VCaP (cell line): ENCODE results near the gene NRXN3.

ENCODE experiments used
- H3K27ac ChIP-seq: fragments of 450-650 bp; 2 replicates; pipeline ENCODE4 v1.5.1; 2017
- TF ChIP-seq, protein P1 (sequence below): fragments of 450-650 bp; conservative IDR thresholded peaks from 2 replicates; pipeline ENCODE4 v1.5.1; 2017; ENCODE audit warnings: mild to moderate bottlenecking, moderate library complexity

NRXN3 gene

DNA sequence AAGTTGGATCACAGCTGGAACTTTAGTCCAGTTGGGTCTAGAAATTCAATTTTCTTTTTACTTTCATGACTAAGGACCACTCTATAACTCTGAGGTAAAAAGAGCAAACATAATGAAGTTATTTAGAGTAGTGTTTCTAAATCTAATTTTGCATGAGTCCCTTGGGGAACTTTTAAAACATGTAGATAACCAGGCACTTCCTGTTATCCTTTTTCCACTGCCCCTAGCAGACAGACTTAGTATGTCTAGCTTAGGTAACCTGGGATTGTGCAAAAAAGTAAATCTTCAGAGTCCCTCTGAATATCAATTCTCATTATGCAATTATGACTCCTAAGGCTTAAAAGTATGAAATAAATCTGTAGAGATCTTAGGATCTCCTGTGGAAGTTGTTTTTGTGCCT lies 1669.9 kb downstream of the NRXN3 start:
- TF ChIP-seq, protein P1, sequence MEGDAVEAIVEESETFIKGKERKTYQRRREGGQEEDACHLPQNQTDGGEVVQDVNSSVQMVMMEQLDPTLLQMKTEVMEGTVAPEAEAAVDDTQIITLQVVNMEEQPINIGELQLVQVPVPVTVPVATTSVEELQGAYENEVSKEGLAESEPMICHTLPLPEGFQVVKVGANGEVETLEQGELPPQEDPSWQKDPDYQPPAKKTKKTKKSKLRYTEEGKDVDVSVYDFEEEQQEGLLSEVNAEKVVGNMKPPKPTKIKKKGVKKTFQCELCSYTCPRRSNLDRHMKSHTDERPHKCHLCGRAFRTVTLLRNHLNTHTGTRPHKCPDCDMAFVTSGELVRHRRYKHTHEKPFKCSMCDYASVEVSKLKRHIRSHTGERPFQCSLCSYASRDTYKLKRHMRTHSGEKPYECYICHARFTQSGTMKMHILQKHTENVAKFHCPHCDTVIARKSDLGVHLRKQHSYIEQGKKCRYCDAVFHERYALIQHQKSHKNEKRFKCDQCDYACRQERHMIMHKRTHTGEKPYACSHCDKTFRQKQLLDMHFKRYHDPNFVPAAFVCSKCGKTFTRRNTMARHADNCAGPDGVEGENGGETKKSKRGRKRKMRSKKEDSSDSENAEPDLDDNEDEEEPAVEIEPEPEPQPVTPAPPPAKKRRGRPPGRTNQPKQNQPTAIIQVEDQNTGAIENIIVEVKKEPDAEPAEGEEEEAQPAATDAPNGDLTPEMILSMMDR: no peak
- no peak overlapping the region for H3K27ac ChIP-seq

- TF ChIP-seq, protein P1: no peak
- no peak overlapping the region for H3K27ac ChIP-seq
Measured at GRCh38 chr14:79840831-79841230, 1670.7 kb downstream of the NRXN3 start.

DNA sequence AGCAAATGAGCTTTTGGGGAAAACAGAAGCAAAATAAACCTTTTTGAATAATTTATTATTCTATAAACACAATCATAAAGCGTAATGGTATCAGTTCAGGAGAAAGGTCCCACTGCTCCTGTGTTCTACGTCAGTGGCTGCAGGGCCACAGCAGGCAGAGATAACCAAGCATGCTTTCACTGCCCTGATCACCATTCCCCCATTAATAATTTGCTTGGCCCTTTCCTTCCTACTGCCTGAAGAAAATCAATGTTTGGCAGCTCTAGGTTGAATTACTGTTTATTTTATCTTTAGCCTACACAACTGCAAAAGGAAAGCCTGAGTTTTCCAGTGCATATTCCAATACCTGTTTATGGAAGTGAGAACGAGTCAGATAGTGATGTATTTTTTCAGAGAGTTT lies 1671.3 kb downstream of the NRXN3 start:
- TF ChIP-seq, protein P1: no peak
- H3K27ac ChIP-seq: no peak overlapping the region

DNA sequence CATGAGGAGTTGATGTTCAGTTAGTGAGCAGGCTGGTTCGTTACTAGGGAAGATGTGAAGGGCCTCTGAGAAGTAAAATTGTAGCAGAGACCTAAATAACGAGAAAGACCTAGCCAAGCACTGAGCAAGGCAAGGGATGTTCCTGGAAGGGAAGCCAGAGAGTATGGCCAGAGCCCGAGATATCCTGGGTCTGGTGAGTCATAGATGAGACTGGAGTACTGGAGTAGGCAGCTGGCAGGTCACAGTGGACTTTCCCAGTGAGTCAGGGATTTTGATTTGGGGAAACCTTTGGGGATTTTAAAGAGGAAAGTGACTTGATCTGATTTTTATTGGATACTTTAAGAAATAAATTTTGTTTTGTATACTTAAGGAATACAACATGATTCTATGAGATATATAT lies 1672.1 kb downstream of the NRXN3 start:
- TF ChIP-seq, protein P1: no peak
- H3K27ac ChIP-seq: no peak overlapping the region

DNA sequence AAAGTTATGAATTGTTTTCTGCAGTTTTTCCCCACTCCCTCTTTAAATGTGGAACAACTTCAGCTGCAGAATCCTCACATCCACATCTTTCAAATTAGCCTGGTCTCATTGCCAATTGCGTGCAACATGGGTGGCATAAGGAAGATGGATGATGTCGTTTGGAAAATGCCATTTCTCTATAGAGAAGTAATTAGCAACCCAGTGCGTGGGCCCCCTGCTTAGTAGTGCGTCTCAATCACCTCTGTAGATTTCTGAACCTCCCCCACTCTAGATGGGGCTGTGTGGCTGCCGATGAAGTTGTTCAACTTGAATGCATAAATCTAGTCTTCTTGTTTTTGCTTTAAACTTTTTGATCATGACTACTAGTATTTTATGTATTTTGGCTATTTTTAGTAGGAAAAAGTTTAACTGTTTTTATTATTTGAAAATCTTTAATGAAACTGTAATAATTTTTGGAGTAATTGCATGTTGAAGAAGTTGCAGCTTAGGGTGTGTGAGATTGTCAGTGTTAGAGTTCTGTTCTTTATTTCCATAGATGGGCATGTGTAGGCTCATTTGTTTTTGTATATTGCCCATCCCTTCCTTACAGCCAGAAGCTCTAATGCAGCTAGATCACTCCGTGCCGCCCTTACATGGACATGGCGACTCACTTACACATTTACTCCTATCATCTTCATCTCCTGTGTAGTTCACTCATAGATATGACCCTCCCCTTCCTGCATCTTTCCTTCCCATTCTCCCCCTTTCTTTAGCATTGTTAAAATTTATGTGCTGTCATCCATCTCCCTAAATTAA lies 1683.0 kb downstream of the NRXN3 start:
- TF ChIP-seq, protein P1: no peak
- no peak overlapping the region for H3K27ac ChIP-seq

GRCh38 chr14:79855789-79856188 lies 1685.6 kb downstream of the NRXN3 start:
- no peak overlapping the region for H3K27ac ChIP-seq
- TF ChIP-seq, protein P1: no peak

DNA sequence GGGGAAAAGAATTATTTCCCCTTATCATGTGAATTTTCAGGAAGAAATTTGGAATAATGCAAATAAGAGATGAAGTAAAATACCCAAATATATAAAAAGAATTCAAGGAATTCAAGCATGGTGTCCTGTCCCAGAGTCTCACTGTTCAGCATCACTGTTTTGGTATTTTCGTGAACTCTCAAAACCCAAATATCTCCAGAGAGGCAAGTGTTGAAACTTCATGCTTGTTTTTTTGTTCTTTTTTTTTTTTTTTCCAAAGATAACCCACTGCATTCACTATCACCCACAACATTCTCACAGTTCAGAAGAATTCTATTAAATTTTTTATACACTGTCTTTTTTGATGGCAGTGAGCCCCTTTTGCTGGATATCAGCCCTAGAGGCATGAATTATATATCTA lies 1686.2 kb downstream of the NRXN3 start:
- TF ChIP-seq, protein P1: no peak
- H3K27ac ChIP-seq: no peak overlapping the region
